IPS DF 4.7 (cell line): ENCODE data around the gene RAB32.
"Not testable (repeated sequence)": the region's sequence is repeated elsewhere in the genome, so short reads cannot be mapped to it uniquely, and the experiment has no call there.

Experiments
- DNase-seq: peaks from one replicate; pipeline ENCODE4 v3.0.0-alpha.2; 2013; ENCODE audit warnings: low spot score; ENCODE audit errors: extremely low read depth

Gene RAB32

GRCh38 chr6:146543211-146543939 is at the start of gene RAB32:
Gene RAB32 (plus strand): TSS chr6:146543833. CDS start chr6:146543872, 39 bp downstream.
- no peak for DNase-seq

- no peak for DNase-seq
Measured at GRCh38 chr6:146498309-146498708, 45.3 kb upstream of the RAB32 start.

GRCh38 chr6:146503096-146503495 is 40.5 kb upstream of the RAB32 start:
- DNase-seq: no peak

- no peak for DNase-seq
Measured at GRCh38 chr6:146515212-146515611, 28.4 kb upstream of the RAB32 start.

- no peak for DNase-seq
Measured at GRCh38 chr6:146526192-146526591, 17.4 kb upstream of the RAB32 start.

- no peak for DNase-seq
Measured at GRCh38 chr6:146532702-146533101, 10.9 kb upstream of the RAB32 start.

- no peak for DNase-seq
Measured at GRCh38 chr6:146542881-146543210, 787 bp upstream of the RAB32 start.

GRCh38 chr6:146543940-146544615 is 445 bp downstream of the RAB32 start:
- no peak for DNase-seq

GRCh38 chr6:146544616-146545182 is 1.1 kb downstream of the RAB32 start:
- no peak for DNase-seq

GRCh38 chr6:146545581-146545980 is 1.9 kb downstream of the RAB32 start:
- DNase-seq: no peak

GRCh38 chr6:146546443-146547043 is 2.9 kb downstream of the RAB32 start:
- no peak for DNase-seq

GRCh38 chr6:146547889-146548288 is 4.3 kb downstream of the RAB32 start:
- no peak for DNase-seq

GRCh38 chr6:146548898-146549374 is 5.3 kb downstream of the RAB32 start:
- DNase-seq: no peak

- DNase-seq: no peak
Measured at GRCh38 chr6:146550911-146551310, 7.3 kb downstream of the RAB32 start.

GRCh38 chr6:146551545-146551944 is 7.9 kb downstream of the RAB32 start:
- DNase-seq: no peak

GRCh38 chr6:146553377-146554135 is 9.9 kb downstream of the RAB32 start:
- no peak for DNase-seq

GRCh38 chr6:146560607-146561006 is 17.0 kb downstream of the RAB32 start:
- DNase-seq: no peak

GRCh38 chr6:146566661-146567060 is 23.0 kb downstream of the RAB32 start:
- DNase-seq: not testable (repeated sequence)

- DNase-seq: not testable (repeated sequence)
Measured at GRCh38 chr6:146568619-146569018, 25.0 kb downstream of the RAB32 start.

- no peak for DNase-seq
Measured at GRCh38 chr6:146574211-146574610, 30.6 kb downstream of the RAB32 start.

GRCh38 chr6:146578054-146578453 is 34.4 kb downstream of the RAB32 start:
- no peak for DNase-seq
